Posterior vena cava (tissue), 2 donors: ENCODE results near the gene KCNC1. TPM values are rescaled to one million over a fixed set of nuclear protein-coding genes. Genes with fewer than 3 reads are reported as not detected.

Experiments
- DNase-seq: peaks from one replicate; pipeline ENCODE4 v3.0.0-alpha.2; 2020; ENCODE audit warnings: low spot score
- intact Hi-C, 2 donors: fragments of 100-400 bp; cut with DNase I; formaldehyde crosslinking; loops; one replicate each; pipeline versions ENCODE4 v1.14.1 to v1.14.2; 2022 to 2023
- long read RNA-seq, 2 donors: library from polyadenylated mRNA; unstranded; transcript quantifications; one replicate each; pipeline ENCODE4 v2.0.0, GENCODE V29; 2020 to 2021
- total RNA-seq, 2 donors: library from RNA; stranded (reverse); fragmentation: NEBNext Ultra II Directional; extraction: Animal tissue kit (Norgen Biotek cat#: 25700); gene quantifications; one replicate each; pipeline ENCODE4 v1.2.1, GENCODE V29; 2021
- donor health status: DM: yes; HTN: yes; CAD: no.
- donor health status: DM: yes; HTN: yes; CAD: no.

The KCNC1 gene
- not detected for total RNA-seq
- long read RNA-seq, donor 1, partial matches to known transcripts: 0 of 4 reads
- long read RNA-seq, donor 1, other reads (novel, unspliced or antisense): 4 of 4 reads
- long read RNA-seq, donor 2, partial matches to known transcripts: 0 of 6 reads
- long read RNA-seq, donor 2, other reads (novel, unspliced or antisense): 6 of 6 reads

GRCh38 chr11:17734418-17734911 lies at the start of gene KCNC1:
Gene KCNC1 (plus strand): TSS chr11:17734781. CDS start chr11:17736003, 1,222 bp downstream.
- intact Hi-C loops: no loop called here

GRCh38 chr11:17686231-17686980 lies 48.2 kb upstream of the KCNC1 start:
- intact Hi-C loops: no loop called here
- DNase-seq: no peak

More at GRCh38 chr11:17734418-17734911, at the start of gene KCNC1:
- peak; percentile 81 for DNase-seq

- intact Hi-C loops: no loop called here
- no peak for DNase-seq
These were observed 46.5 kb upstream of the KCNC1 start for GRCh38 chr11:17687946-17688670.

GRCh38 chr11:17691550-17691949 lies 43.0 kb upstream of the KCNC1 start:
- no peak for DNase-seq
- intact Hi-C loops: no loop called here

GRCh38 chr11:17691976-17692375 lies 42.6 kb upstream of the KCNC1 start:
- intact Hi-C loops: no loop called here
- no peak for DNase-seq

- intact Hi-C loops: no loop called here
- DNase-seq: no peak
These were observed 41.6 kb upstream of the KCNC1 start for GRCh38 chr11:17692931-17693330.

GRCh38 chr11:17693531-17693930 lies 41.0 kb upstream of the KCNC1 start:
- no peak for DNase-seq
- intact Hi-C loops: no loop called here

- intact Hi-C loops: no loop called here
- DNase-seq: no peak
These were observed 40.0 kb upstream of the KCNC1 start for GRCh38 chr11:17694494-17695110.

- intact Hi-C loops: no loop called here
- DNase-seq: no peak
These were observed 38.8 kb upstream of the KCNC1 start for GRCh38 chr11:17695454-17696441.

- intact Hi-C loops: no loop called here
These were observed 37.8 kb upstream of the KCNC1 start for GRCh38 chr11:17696741-17697140.

GRCh38 chr11:17697175-17697949 lies 37.2 kb upstream of the KCNC1 start:
- intact Hi-C loops: no loop called here
- DNase-seq: no peak

More at GRCh38 chr11:17696741-17697140, 37.8 kb upstream of the KCNC1 start:
- no peak for DNase-seq

- intact Hi-C loops: no loop called here
- no peak for DNase-seq
These were observed 35.1 kb upstream of the KCNC1 start for GRCh38 chr11:17699147-17700114.

- intact Hi-C loops: no loop called here
- DNase-seq: no peak
These were observed 33.6 kb upstream of the KCNC1 start for GRCh38 chr11:17700991-17701390.

- DNase-seq: no peak
- intact Hi-C loops: no loop called here
These were observed 31.7 kb upstream of the KCNC1 start for GRCh38 chr11:17702876-17703275.

GRCh38 chr11:17703951-17704350 lies 30.6 kb upstream of the KCNC1 start:
- DNase-seq: no peak
- intact Hi-C loops: no loop called here

GRCh38 chr11:17707830-17708229 lies 26.8 kb upstream of the KCNC1 start:
- intact Hi-C loops: no loop called here
- DNase-seq: no peak

GRCh38 chr11:17711836-17712235 lies 22.7 kb upstream of the KCNC1 start:
- no peak for DNase-seq
- intact Hi-C loops: no loop called here
